ENCODE results near the gene INO80B. TPM values are rescaled to one million over a fixed set of nuclear protein-coding genes. Genes with fewer than 3 reads are reported as not detected.
"Not testable (repeated sequence)": the region's sequence is repeated elsewhere in the genome, so short reads cannot be mapped to it uniquely, and the experiment has no call there.

Gene INO80B
- total RNA-seq, 1 donor from 2014 or later, result 48.5 TPM

GRCh38 chr2:74430502-74430901, 24.4 kb upstream of the INO80B start:
- Mint-ChIP-seq H3K4me1 (ENCODE audit: low read depth) (no peaks in the 10 kb centered on the region), H3K36me3 (ENCODE audit: low read depth) (peaks cover 4% of the 10 kb centered on the region), H3K4me3 (ENCODE audit: low read depth) (no peak overlapping the region), H3K9me3 (no peaks in the 10 kb centered on the region), H3K27me3 (ENCODE audit: low read depth) (no peaks in the 10 kb centered on the region), H3K27ac (no peak overlapping the region)
- intact Hi-C loops (cut with micrococcal nuclease), result no loop called here
- DNase-seq (ENCODE audit: low spot score), result no peak

GRCh38 chr2:74436111-74436805, 18.6 kb upstream of the INO80B start:
- intact Hi-C loops (cut with micrococcal nuclease), result no loop called here
- no peak overlapping the region for H3K4me3 Mint-ChIP-seq (ENCODE audit: low read depth)
- no peak for DNase-seq (ENCODE audit: low spot score)
- H3K27me3 Mint-ChIP-seq (ENCODE audit: low read depth), result peaks cover 15% of the 10 kb centered on the region
- peaks cover 8% of the 10 kb centered on the region for H3K4me1 Mint-ChIP-seq (ENCODE audit: low read depth)
- H3K36me3 Mint-ChIP-seq (ENCODE audit: low read depth), result no peaks in the 10 kb centered on the region
- no peak overlapping the region for H3K27ac Mint-ChIP-seq
- H3K9me3 Mint-ChIP-seq, result no peaks in the 10 kb centered on the region

- H3K36me3 Mint-ChIP-seq (ENCODE audit: low read depth), result no peaks in the 10 kb centered on the region
- H3K27me3 Mint-ChIP-seq (ENCODE audit: low read depth), result peaks cover 15% of the 10 kb centered on the region
- peaks cover 8% of the 10 kb centered on the region for H3K4me1 Mint-ChIP-seq (ENCODE audit: low read depth)
- no peaks in the 10 kb centered on the region for H3K9me3 Mint-ChIP-seq
- intact Hi-C loops (cut with micrococcal nuclease), result no loop called here
- DNase-seq (ENCODE audit: low spot score), result no peak
- H3K27ac Mint-ChIP-seq, result no peak overlapping the region
- no peak overlapping the region for H3K4me3 Mint-ChIP-seq (ENCODE audit: low read depth)
Measured at GRCh38 chr2:74436848-74437695, 17.8 kb upstream of the INO80B start.

DNA sequence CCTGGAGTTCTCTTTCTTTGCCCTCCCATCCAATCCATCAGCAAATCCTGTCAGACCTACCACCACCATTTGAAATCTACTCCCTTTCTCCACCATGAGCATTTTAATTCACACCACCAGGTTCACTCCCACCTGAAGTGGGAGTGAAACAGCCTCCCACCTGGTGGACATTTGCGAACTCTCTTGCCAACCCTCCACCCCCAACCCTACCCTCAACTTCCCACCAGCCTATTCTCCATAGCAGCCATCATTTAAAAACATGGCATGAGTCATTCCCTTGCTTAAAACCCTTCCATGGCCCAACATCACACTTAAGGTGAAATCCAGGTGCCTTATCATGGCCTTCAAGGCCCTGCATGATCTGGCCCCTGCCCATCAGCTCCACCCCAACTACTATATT, 16.6 kb upstream of the INO80B start:
- Mint-ChIP-seq H3K27ac (no peak overlapping the region), H3K27me3 (ENCODE audit: low read depth) (peaks cover 21% of the 10 kb centered on the region), H3K4me1 (ENCODE audit: low read depth) (peaks cover 10% of the 10 kb centered on the region), H3K9me3 (no peaks in the 10 kb centered on the region), H3K36me3 (ENCODE audit: low read depth) (no peaks in the 10 kb centered on the region), H3K4me3 (ENCODE audit: low read depth) (no peak overlapping the region)
- DNase-seq (ENCODE audit: low spot score), result no peak
- intact Hi-C loops (cut with micrococcal nuclease), result no loop called here

DNA sequence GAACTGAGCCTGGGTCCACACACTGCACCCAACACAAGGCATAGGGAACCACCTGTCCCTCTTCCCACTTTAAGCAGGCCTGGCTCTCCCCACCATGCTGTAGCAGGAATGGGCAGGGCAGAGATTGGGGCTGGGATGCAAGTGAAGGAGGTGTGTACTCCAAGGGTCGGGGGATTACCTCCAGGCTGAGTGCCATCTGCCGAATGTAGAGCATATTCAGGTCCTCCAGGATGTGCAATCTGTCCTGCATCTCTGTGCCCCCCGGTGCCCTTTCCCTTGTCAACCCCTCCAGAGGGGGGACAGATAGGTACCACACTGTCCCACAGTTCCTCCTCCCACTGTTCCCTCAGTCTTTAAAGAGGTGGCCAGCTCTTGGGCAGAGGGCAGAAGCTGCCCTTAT, 15.5 kb upstream of the INO80B start:
- Mint-ChIP-seq H3K27ac (no peak overlapping the region), H3K9me3 (no peaks in the 10 kb centered on the region), H3K4me3 (ENCODE audit: low read depth) (no peak overlapping the region), H3K36me3 (ENCODE audit: low read depth) (no peaks in the 10 kb centered on the region), H3K27me3 (ENCODE audit: low read depth) (peaks cover 27% of the 10 kb centered on the region), H3K4me1 (ENCODE audit: low read depth) (peaks cover 10% of the 10 kb centered on the region)
- intact Hi-C loops (cut with micrococcal nuclease), result no loop called here
- DNase-seq (ENCODE audit: low spot score), result no peak

GRCh38 chr2:74439803-74440377, 15.0 kb upstream of the INO80B start:
- peak overlapping the region; percentile 34 for H3K4me3 Mint-ChIP-seq (ENCODE audit: low read depth)
- intact Hi-C loops (cut with micrococcal nuclease), result loop anchor here (2.0 kb wide), 1 partner anchor 17 kb away; no protein-coding TSS in a partner anchor
- no peak for DNase-seq (ENCODE audit: low spot score)
- no peak overlapping the region for H3K27ac Mint-ChIP-seq
- H3K27me3 Mint-ChIP-seq (ENCODE audit: low read depth), result peaks cover 32% of the 10 kb centered on the region
- H3K9me3 Mint-ChIP-seq, result no peaks in the 10 kb centered on the region
- H3K36me3 Mint-ChIP-seq (ENCODE audit: low read depth), result no peaks in the 10 kb centered on the region
- H3K4me1 Mint-ChIP-seq (ENCODE audit: low read depth), result peaks cover 10% of the 10 kb centered on the region

DNA sequence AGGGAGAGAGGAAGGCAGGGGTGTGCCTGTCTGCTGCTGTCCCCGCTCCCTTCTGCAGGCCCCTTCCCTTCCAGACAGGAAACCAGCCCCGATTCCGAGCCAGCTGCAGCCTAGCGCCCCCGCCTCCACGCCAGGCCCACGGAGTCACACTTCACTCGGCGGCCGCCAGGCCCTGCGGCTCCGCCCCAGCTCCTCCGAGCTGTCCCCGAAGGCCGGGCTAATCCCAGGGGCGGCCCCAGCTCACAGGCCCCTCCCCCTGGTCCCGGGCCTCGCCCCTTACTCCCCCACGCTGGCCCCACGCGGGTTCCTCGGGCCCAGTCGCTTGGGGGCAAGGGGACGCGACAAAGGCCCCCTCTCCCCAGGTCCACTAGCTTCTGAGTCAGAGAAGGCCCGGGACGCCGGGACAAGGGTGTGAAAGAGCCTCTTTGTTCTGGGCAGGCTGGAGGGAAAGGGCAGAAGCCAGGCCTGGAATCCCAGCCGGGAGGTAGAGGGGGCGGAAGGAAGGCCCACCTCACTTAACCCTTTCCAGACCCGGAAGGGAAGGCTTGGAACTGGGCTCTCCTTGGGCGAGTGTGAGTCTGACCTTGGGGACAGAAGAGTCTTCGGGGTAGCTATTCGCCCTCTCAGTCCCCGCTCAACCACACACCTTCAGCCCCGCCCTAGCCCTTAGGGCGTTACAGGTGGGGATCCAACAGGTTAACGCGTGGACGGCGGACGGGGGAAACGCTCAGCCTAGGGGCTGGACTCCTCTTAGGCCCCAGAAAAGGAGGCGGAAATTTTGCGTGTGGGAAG, 14.3 kb upstream of the INO80B start:
- peaks cover 35% of the 10 kb centered on the region for H3K27me3 Mint-ChIP-seq (ENCODE audit: low read depth)
- no peak for DNase-seq (ENCODE audit: low spot score)
- H3K36me3 Mint-ChIP-seq (ENCODE audit: low read depth), result no peaks in the 10 kb centered on the region
- no peak overlapping the region for H3K27ac Mint-ChIP-seq
- H3K9me3 Mint-ChIP-seq, result no peaks in the 10 kb centered on the region
- peaks cover 10% of the 10 kb centered on the region for H3K4me1 Mint-ChIP-seq (ENCODE audit: low read depth)
- H3K4me3 Mint-ChIP-seq (ENCODE audit: low read depth), result peak overlapping the region; percentile 51
- intact Hi-C loops (cut with micrococcal nuclease), result loop anchor here (2.0 kb wide), 1 partner anchor 18 kb away; no protein-coding TSS in a partner anchor

- Mint-ChIP-seq H3K36me3 (ENCODE audit: low read depth) (no peaks in the 10 kb centered on the region), H3K4me1 (ENCODE audit: low read depth) (peaks cover 10% of the 10 kb centered on the region), H3K4me3 (ENCODE audit: low read depth) (no peak overlapping the region), H3K9me3 (no peaks in the 10 kb centered on the region), H3K27me3 (ENCODE audit: low read depth) (peaks cover 35% of the 10 kb centered on the region), H3K27ac (no peak overlapping the region)
- DNase-seq (ENCODE audit: low spot score), result no peak
- intact Hi-C loops (cut with micrococcal nuclease), result loop anchor here (2.0 kb wide), 1 partner anchor 18 kb away; no protein-coding TSS in a partner anchor
Measured at GRCh38 chr2:74441170-74441689, 13.7 kb upstream of the INO80B start.

DNA sequence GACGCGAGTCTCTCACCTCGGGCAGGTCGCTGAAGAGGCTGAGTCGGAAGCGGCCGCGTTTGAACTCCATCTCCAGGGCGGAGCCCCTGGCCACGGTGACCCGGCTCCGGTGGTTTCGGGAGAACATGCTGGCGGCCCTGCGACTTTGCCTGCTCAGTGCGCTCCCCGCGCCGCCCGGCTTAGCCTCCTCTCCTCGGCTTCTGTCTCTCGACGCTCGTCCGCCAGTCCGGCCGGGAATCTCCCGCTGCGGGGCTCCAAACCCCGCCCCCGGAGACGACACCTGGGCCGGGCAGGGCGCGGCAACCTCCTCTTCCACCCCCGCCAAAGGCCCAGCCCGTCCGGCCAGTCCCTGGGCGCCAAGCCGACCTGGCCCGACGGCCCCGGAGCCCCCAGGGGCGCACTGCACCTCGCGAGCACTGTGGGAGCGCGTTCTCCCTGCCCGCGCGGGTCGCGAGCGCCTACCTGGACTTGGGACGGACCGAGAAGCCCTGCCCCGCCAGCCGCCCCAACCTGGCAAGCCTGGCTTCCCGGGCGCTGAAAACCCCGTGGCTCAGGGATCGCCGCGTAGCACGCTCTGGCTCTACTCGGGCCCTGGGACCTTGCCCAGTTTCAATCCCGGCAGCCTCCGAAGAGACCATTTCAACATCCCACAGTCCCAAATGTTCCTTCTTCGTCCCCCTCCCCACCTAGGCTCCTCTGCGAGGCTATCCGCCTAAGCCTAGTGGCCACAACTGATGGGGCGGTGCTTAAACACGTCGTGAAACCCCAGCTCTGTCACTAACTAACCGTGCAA, 13.0 kb upstream of the INO80B start, which contains the start of gene RTKN:
RTKN (minus strand) TSS at position 248 of the 793 bp plus-strand sequence; CDS start at position 127, 121 bp downstream.
- Mint-ChIP-seq H3K4me3 (ENCODE audit: low read depth) (peak within 1 kb of the TSS; percentile 61), H3K36me3 (ENCODE audit: low read depth) (no peaks in the 10 kb centered on the region), H3K27ac (no peak within 1 kb of the TSS), H3K27me3 (ENCODE audit: low read depth) (peaks cover 35% of the 10 kb centered on the region), H3K9me3 (no peaks in the 10 kb centered on the region), H3K4me1 (ENCODE audit: low read depth) (peaks cover 10% of the 10 kb centered on the region)
- intact Hi-C loops (cut with micrococcal nuclease), result loop anchor here (2.0 kb wide), 1 partner anchor 19 kb away; no protein-coding TSS in a partner anchor
- no peak for DNase-seq (ENCODE audit: low spot score)

DNA sequence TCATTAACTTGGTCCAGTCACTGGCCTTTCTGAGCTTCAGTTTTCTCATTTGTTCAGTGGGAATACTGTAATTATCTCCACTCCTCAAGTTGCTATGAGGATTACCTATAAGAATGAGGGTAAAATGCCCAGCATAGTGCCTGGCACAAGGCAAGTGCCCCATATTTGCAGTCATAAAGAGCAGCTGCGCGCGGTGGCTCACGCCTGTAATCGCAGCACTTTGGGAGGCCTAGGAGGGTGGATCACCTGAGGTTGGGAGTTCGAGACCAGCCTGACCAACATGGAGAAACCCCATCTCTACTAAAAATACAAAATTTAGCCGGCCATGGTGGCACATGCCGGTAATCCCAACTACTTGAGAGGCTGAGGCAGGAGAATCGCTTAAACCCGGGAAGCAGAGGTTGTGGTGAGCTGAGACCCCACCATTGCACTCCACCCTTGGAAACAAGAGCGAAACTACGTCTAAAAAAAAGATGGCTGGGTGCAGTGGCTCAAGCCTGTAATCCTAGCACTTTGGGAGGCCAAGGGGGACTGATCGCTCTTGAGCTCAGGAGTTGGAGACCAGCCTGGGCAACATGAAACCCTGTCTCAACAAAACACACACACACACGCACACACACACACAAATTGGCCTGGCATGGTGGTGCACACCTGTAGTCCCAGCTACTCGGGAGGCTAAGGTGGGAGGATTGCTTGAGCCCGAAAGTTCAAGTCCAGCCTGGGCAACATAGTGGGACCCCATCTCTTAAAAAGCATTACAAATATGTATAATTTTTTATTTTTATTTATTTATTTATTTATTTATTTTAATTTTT, 12.2 kb upstream of the INO80B start:
- DNase-seq (ENCODE audit: low spot score); intact Hi-C loops (cut with micrococcal nuclease); H3K4me1 Mint-ChIP-seq (ENCODE audit: low read depth); H3K27ac Mint-ChIP-seq; H3K36me3 Mint-ChIP-seq (ENCODE audit: low read depth); H3K9me3 Mint-ChIP-seq: not testable (repeated sequence)
- peaks cover 41% of the 10 kb centered on the region for H3K27me3 Mint-ChIP-seq (ENCODE audit: low read depth)
- H3K4me3 Mint-ChIP-seq (ENCODE audit: low read depth), result peak overlapping the region; percentile 61
